GM18499 (cell line): ENCODE results near the gene MMP14.

ENCODE experiments used
- ATAC-seq: cut with Tn5 transposase; IDR thresholded peaks from one replicate; pipeline ENCODE4 v1.9.1; 2021; ENCODE audit warnings: moderate number of reproducible peaks; ENCODE audit not compliant: insufficient read depth, unreplicated experiment

MMP14 gene

DNA sequence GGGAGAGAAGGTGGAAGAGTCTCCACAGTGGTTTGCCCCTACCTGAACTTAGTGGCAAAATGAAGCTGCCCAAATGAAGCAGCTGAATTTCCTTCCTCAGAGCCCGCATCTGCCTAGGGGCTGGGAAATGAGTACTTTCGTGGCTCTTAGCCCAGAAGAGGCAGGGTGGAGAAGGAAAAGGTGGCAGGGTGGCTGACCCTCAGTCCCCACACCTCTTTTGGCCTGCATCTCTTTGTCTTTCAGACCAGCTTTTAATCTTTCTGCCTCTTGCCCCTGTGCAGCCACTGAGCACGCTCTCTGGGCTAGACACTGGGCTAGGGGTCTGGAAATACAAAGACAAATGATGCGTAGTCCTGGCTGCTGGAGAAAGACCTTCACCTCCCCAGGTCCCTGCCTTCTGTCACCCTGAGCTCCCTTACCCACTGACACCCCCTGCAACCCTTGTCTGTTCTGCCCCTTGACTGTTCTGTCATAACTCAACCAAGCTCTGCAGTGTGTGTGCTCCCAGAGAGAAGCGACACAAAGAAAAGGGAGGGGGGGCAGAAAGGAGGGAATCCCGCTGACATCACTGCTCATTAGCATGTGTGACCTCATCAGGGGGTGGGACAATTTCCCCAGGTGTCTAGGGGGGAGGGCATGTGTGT, 46.3 kb downstream of the MMP14 start:
- ATAC-seq: no peak

DNA sequence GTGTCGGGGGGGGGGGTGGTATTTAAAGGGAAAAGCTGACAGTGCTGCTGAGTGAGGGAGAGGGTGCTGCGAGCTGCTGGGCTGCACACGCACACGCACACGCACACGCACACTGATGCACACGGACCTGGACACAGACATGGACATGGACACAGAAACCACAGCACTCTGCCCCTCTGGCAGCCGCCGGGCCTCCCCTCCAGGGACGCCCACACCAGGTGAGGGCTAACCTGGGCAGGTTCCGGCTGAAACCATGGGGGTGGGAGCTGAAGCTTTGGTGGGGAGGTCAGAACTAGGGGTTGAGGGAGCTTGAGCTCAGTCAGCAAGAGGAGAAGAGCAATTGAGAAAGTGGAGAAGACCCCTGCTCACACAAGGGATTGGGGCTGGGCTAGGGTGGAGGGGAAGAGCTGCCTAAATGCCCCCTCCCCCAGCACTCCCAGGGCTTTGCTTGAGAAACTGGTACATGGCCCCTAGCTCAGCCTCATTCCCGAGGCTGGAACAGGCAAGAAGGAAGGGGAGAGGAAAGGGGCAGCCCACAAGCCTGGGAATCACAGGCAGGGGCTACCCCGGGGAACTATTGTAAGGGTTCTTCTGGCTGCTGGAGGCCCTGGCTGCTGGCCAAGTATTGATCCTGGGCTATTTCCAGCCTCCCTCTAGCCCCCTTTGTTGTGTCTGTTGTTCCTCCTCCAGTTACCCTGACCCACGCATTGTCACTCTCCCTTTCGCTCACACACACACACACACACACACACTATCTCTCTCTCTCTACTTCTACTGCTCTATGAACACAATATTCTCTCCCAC, 47.0 kb downstream of the MMP14 start, which contains the start of gene REM2:
TSS of gene REM2 (plus strand) at position 50 of the 804 bp plus-strand sequence. CDS start at position 116, 66 bp downstream.
- ATAC-seq: no peak

DNA sequence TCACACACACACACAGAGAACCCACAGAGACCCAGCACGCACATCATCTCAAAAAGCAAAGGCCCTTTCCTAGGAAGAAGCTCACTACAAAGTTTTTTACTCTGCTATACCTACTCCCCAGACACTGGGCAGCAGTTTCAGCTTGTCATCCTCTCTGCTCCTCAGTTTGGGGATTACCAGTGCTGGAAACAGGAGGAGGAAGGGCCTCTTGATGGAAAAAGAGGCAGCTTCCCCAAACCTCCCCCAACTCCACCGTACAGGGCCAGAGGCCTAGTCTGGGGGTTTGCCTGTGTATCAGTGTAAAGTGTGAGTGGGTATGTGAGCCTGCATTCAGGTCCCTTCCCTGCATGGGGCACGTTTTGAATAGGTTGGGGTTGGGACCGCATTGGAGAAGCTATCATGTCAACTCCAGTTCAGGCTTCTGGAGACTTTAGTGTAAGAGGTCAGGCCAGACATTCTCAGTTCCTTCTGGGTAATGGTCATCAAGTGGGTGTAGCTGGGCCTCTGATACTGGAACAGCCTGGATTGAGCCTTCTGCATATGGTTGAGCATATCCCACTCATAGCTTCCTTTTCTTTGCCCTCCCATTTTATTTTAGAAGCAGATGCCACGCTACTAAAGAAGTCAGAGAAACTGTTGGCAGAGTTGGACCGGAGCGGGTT, 47.8 kb downstream of the MMP14 start:
- no peak for ATAC-seq

DNA sequence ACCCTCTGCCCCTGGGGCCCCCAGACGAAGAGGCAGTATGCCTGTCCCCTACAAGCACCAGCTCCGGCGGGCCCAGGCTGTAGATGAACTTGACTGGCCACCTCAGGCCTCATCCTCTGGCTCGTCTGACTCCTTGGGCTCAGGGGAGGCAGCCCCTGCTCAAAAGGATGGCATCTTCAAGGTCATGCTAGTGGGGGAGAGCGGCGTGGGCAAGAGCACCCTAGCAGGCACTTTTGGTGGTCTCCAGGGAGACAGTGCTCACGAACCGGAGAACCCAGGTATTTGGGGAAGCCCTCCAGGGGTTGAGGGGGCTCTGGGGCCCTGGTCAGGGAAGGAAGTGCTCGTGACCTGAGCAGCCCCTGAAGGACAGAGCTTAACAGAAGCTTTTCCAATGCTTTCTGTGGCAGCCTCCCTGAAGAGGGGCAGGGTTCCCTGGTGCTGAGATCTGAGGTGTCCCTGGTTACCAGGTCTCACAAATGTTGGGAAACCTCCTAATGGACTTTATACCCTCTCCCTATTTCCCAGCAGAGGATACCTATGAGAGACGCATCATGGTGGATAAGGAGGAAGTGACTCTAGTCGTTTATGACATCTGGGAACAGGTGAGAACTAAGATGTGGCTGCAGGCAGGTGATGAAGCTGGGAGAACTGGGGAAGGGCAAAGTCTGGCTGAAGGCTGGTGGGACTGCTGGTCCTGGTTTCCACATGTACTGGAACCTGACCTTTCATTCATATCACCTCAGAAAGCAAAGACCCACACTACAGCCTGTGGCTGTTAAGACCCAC, 48.5 kb downstream of the MMP14 start:
- no peak for ATAC-seq

DNA sequence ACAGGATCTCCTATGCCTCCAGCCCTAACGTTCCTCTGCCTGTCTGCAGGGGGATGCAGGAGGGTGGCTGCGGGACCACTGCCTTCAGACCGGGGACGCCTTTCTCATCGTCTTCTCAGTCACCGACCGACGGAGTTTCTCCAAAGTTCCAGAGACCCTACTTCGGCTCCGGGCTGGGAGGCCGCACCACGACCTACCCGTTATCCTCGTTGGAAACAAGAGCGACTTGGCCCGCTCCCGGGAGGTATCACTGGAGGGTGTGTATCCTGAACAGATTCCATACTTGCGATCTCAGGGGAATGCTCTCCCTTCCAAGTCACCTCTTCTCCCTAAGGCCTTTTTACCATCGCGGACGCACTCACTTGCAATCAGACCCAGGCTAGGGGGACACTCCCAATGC, 49.6 kb downstream of the MMP14 start:
- no peak for ATAC-seq

DNA sequence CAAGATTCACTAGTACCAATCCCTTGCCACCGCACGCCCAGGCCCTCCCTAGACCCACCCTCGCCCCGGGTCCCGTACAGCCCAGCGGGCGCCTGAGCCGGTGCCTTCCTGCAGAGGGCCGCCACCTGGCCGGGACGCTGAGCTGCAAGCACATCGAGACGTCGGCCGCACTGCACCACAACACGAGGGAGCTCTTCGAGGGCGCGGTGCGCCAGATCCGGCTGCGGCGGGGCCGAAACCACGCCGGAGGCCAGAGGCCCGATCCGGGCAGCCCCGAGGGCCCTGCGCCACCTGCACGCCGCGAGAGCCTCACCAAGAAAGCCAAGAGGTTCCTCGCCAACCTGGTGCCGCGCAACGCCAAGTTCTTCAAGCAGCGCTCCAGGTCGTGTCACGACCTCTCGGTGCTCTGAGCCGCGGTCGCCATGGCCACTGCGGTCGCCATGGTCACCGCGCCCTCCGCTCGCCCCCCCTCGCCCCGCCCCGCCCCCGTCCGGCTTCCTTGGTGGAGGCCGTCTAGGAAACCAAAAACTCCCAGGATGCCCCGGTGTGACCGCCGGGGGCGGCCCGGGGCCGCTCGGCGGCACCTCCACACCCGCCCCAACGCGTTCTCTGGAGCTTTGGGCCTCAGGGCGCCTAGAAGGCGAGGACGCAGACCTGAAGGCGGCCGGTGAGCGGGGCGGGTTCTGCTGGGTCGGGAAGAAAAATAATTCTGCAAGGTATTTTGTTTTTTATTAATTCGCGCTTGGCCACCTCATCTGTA, 50.3 kb downstream of the MMP14 start:
- no peak for ATAC-seq

DNA sequence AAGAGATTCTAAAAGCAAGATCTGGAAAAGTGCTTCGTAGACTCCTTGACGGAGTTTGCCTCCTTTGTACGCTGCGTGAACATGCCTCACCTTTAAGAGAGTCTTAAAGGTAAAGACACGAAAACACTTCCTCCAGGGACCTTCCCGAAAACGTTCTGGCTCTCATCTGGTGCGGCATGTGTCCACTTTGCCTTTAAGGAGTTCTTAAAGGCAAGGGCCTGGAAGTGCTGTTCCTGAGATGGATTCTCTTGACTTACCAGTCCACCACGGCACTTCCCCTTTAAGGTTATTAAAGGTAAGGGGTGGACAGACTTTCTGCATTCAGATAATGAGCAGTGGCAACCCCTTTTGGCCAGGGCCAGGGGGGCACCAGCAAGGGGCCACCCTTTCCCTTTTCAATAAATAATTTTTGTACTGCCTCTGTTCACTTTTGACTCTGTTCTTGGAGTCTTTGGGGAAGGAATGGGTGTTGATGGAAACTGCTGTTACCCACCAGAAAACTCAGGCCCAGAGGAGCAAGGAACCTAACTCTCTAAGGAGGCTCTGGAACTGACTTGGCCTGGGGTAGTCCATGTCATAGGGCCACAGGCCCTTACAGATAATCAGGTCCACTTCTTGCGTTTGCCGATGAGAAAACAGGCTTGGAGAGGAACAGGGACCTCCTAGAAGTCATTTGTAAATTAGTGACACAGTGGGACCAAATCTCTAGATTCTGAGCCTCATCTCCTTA, 51.0 kb downstream of the MMP14 start:
- ATAC-seq: no peak

DNA sequence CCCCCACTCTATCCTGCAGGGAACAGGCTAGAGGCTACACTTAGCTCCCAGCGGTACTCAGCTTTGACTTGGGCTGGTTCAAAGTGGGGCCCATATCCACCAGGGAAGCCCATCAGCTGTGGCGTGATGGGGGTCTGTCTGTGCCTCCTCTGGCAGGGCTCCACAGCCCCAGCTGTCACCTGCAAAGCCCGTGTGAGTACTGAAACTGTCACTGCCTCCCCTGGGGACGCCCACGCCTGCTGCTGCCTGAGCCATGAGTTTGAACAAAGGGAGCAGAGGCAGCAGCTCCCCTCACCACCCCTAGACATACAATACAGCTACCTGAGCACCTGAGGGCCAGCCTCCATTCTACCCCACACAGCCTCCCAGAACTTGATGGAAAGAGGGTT, 51.6 kb downstream of the MMP14 start:
- ATAC-seq: no peak

DNA sequence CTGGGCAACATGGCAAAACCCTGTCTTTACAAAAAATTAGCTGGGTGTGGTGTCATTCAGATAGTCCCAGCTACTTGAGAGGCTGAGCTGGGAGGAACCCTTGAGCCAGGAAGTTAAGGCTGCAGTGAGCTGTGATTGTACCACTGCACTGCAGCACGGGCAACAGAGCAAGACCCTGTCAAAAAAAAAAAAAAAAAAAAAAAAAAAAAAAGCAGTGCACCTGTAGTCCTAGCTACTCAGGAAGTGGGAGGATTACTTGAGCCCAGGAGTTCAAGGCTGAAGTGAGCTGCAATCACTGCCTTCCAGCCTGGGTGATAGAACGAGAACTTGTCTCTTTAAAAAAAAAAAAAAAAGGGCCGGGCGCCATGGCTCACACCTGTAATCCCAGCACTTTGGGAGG, 52.3 kb downstream of the MMP14 start:
- ATAC-seq: no peak

DNA sequence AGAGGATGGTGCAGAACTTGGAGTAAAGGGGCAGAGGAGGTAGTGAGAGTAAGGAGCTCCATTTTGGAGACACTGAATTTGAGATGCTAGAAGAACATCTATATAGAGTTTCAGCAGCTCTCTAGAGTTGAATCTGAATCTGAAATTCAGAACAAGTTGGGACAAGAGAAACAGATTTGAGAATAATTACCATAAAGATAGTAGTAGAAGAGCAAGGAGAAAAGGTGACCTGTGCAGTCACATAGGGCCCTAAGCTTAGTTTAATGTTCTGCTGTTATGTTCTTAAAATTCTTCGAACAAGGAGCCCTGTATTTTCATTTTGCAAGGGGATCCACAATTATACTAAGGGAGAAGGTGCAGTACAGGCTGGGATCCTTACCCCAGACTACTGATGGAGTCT, 54.0 kb downstream of the MMP14 start:
- no peak for ATAC-seq

DNA sequence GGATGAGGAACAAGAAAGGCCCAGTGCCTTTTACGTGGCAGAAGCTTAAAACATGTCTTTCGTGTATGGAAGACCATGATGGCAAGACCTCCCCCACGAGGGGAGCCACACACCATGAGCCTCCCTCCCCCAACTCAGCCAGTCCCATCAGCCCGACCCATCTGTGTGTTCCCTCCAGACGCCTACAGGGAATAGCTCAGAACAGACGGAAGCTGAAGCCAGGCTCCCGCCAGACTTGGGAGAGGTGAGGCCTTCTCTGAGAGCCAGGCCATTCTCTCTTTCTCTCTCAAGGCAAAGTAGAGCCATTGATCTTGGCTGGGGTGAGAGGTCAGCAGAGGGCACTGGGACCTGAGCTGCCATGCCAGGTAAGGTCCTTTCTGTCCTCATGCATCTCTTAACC, 56.1 kb downstream of the MMP14 start:
- no peak for ATAC-seq

DNA sequence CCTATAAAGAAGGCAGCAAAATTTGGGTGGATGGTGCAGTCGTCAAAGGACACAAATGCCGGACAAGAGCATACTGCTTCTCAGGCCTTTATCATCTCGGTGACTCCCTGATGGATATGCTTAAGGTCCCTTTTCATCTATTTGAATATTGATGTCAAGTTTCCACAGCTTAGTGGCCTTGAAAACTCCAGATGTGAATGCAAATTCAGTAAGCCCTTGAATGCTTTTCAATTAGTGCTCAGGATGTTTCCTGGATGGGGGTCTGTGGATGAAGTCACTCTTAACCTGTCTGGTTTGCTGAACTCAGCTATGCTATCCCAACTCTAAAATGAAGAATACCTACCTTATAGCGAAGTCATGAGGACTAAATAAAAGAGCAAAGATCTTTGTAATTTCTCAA, 57.3 kb downstream of the MMP14 start:
- no peak for ATAC-seq

DNA sequence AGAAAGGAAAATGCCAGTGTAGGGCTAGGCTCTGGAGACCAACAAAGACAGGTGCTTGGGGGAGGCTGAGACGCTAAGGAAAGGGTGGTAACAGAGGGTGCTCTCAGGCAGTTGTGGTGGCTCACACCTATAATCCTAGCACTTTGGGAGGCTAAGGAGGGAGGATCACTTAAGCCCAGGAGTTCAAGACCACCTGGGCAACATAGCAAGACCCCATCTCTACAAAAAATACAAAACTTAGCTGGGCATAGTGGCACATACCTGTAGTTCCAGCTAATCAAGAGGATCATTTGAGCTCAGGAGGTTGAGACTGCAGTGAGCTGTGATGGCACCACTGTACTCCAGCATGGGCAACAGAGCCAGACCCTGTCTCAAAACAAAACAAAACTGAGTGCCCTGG, 59.0 kb downstream of the MMP14 start:
- no peak for ATAC-seq

DNA sequence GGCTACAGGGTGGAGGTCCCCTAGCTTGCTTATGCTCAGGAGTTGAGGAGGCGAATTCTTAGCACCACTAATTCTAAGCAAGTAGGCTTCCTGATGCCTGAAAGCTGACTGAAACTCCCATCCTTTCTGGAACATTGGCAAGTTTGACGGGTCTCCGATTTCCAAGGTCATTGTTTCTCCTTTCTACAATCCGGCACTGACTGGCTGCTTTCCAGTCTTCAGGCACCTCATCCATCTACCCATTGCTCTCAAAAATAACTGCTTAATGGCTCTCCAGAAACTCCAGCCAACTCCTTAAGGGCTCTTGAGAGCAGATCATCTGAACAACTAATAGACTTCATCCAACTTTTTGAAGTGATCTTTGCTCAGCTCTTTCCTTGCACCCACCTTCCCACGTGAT, 60.0 kb downstream of the MMP14 start:
- ATAC-seq: no peak

DNA sequence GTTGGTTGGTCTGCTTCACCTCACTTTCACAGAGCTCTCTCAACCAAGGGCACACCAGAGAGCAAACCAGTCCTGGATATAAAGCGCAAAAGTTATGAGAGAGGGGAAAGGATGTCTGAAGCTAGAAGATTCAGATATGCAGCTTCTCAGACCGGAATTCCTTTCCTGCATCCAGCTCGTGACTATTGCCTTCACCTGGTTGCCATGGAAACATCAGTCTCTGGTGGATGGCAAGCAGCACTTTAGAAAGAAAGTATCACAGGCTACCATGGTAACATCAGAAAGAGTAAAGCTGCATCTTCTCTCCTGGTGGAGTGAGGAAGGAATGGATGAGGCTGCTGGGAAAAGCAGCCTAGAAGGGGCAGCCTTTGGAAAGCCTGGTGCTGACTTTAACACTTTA, 60.4 kb downstream of the MMP14 start:
- ATAC-seq: no peak

DNA sequence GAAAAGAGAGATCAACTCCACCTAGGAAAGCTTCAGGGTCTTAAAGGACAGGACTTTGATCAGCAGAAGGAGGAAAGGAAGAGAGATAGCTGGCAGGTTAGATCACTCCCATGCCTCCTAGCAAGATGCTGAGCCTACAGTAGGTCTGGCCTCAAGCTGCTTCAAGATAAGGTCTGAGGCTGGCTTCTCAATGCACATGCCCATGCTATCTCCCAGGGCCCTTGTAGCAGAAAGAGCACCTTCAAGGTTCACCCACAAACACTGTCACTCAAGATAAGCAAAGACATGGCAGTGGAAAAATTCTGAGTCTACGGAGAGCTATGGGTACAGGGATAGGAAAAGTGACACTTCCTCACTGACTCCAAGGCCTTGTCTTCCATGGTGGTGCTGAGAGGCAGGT, 61.0 kb downstream of the MMP14 start:
- ATAC-seq: no peak
